GM21786 (cell line): ENCODE results near the gene RPS6KL1.
A peak's percentile ranks its signal among the peaks of the same experiment; 100 is the strongest.

Source experiments
- ATAC-seq: cut with Tn5 transposase; IDR thresholded peaks from one replicate; pipeline ENCODE4 v1.9.1; 2021; ENCODE audit not compliant: unreplicated experiment

The RPS6KL1 gene

GRCh38 chr14:74890262-74890661, 32.8 kb downstream of the RPS6KL1 start:
- no peak for ATAC-seq

GRCh38 chr14:74888164-74889158, 34.6 kb downstream of the RPS6KL1 start:
- ATAC-seq = no peak

GRCh38 chr14:74886001-74886400, 37.1 kb downstream of the RPS6KL1 start:
- ATAC-seq = no peak

GRCh38 chr14:74882103-74882920, 40.7 kb downstream of the RPS6KL1 start:
- peak; percentile 18 for ATAC-seq

- peak; percentile 89 for ATAC-seq
These were observed 41.5 kb downstream of the RPS6KL1 start, which contains the start of gene DLST for GRCh38 chr14:74881431-74882102. Gene DLST (plus strand): TSS chr14:74881916. CDS start chr14:74881954, 38 bp downstream.

- no peak for ATAC-seq
These were observed 43.5 kb downstream of the RPS6KL1 start for GRCh38 chr14:74879427-74880182.

GRCh38 chr14:74875941-74876913, 46.8 kb downstream of the RPS6KL1 start, which contains the start of gene PROX2:
Gene PROX2 (minus strand): TSS chr14:74876145. CDS start chr14:74863834, 12,311 bp downstream.
- ATAC-seq = no peak

GRCh38 chr14:74875204-74875603, 47.9 kb downstream of the RPS6KL1 start:
- no peak for ATAC-seq

- no peak for ATAC-seq
These were observed 51.2 kb downstream of the RPS6KL1 start for GRCh38 chr14:74871819-74872218.

- ATAC-seq = no peak
These were observed 54.3 kb downstream of the RPS6KL1 start for GRCh38 chr14:74868739-74869138.

GRCh38 chr14:74867673-74868072, 55.4 kb downstream of the RPS6KL1 start:
- no peak for ATAC-seq

- ATAC-seq = no peak
These were observed 56.2 kb downstream of the RPS6KL1 start for GRCh38 chr14:74866708-74867389.

- ATAC-seq = no peak
These were observed 57.9 kb downstream of the RPS6KL1 start for GRCh38 chr14:74865156-74865555.

- ATAC-seq = no peak
These were observed 58.9 kb downstream of the RPS6KL1 start for GRCh38 chr14:74864198-74864597.

GRCh38 chr14:74863274-74863673, 59.8 kb downstream of the RPS6KL1 start:
- no peak for ATAC-seq

- no peak for ATAC-seq
These were observed 61.3 kb downstream of the RPS6KL1 start for GRCh38 chr14:74861734-74862090.

GRCh38 chr14:74860899-74861733, 61.9 kb downstream of the RPS6KL1 start:
- ATAC-seq = no peak
